Liver (tissue), 9 donors: ENCODE results near the gene RNASEH2A. TPM values are rescaled to one million over a fixed set of nuclear protein-coding genes. Genes with fewer than 3 reads are reported as not detected.

ENCODE experiments used
- DNase-seq: peaks from one replicate; pipeline ENCODE4 v3.0.0-alpha.2; 2017; ENCODE audit warnings: low spot score
- H3K27ac ChIP-seq, 2 donors: one replicate each; pipeline ENCODE4 v1.7.0; 2013; ENCODE audit warnings: inconsistent platforms in 2 of 2, low read length in 2 of 2, control low read depth in 1 of 2, low read depth in 1 of 2, mild to moderate bottlenecking in 1 of 2
- H3K27me3 ChIP-seq, 4 donors: one replicate each; pipeline versions ENCODE4 v1.6.1 to v1.7.0; 2013; ENCODE audit warnings: low read length in 3 of 4, inconsistent platforms in 1 of 4, mild to moderate bottlenecking in 1 of 4, moderate library complexity in 1 of 4; ENCODE audit not compliant: control insufficient read depth in 4 of 4, insufficient read depth in 4 of 4
- H3K36me3 ChIP-seq, 4 donors: one replicate each; pipeline versions ENCODE4 v1.6.1 to v1.7.0; 2013; ENCODE audit warnings: low read length in 3 of 4, mild to moderate bottlenecking in 3 of 4, low read depth in 1 of 4, moderate library complexity in 1 of 4; ENCODE audit not compliant: control insufficient read depth in 4 of 4, insufficient read depth in 3 of 4
- H3K4me1 ChIP-seq, 4 donors: one replicate each; pipeline versions ENCODE4 v1.6.1 to v1.7.0; 2013; ENCODE audit warnings: low read length in 3 of 4, mild to moderate bottlenecking in 3 of 4, moderate library complexity in 1 of 4; ENCODE audit not compliant: control insufficient read depth in 4 of 4, insufficient read depth in 4 of 4
- H3K4me3 ChIP-seq, 3 donors: one replicate each; pipeline versions ENCODE4 v1.6.1 to v1.7.0; 2013; ENCODE audit warnings: low read length in 3 of 3, control low read depth in 1 of 3, low read depth in 1 of 3, mild to moderate bottlenecking in 1 of 3
- H3K9ac ChIP-seq, 2 donors: one replicate each; pipeline ENCODE4 v1.7.0; 2013; ENCODE audit warnings: low read length in 2 of 2, mild to moderate bottlenecking in 2 of 2, moderate library complexity in 2 of 2, control low read depth in 1 of 2, low read depth in 1 of 2
- H3K9me3 ChIP-seq, 4 donors: one replicate each; pipeline versions ENCODE4 v1.6.1 to v1.7.0; 2013; ENCODE audit warnings: low read length in 3 of 4; ENCODE audit not compliant: control insufficient read depth in 4 of 4
- EGR1 ChIP-seq, 2 donors: IDR thresholded peaks; 2 replicates each; pipeline ENCODE4 v1.6.1; 2016 to 2018; ENCODE audit warnings: antibody characterized with exemption in 2 of 2, low read depth in 2 of 2
- FOXA2 ChIP-seq: IDR thresholded peaks from 2 replicates; pipeline ENCODE4 v1.6.1; 2016; ENCODE audit warnings: antibody characterized with exemption
- GABPA ChIP-seq, 2 donors: IDR thresholded peaks in 1 of 2; conservative IDR thresholded peaks in 1 of 2; 2 replicates each; pipeline ENCODE4 v1.6.1; 2016; ENCODE audit warnings: antibody characterized with exemption in 2 of 2, mild to moderate bottlenecking in 1 of 2, moderate library complexity in 1 of 2
- HNF4G ChIP-seq: IDR thresholded peaks from 2 replicates; pipeline ENCODE4 v1.6.1; 2016; ENCODE audit warnings: antibody characterized with exemption
- JUND ChIP-seq, 2 donors: IDR thresholded peaks; 2 replicates each; pipeline ENCODE4 v1.6.1; 2016; ENCODE audit warnings: antibody characterized with exemption in 2 of 2
- NR2F2 ChIP-seq: IDR thresholded peaks from 2 replicates; pipeline ENCODE4 v1.6.1; 2016; ENCODE audit warnings: antibody characterized with exemption
- RAD21 ChIP-seq, 2 donors: IDR thresholded peaks; 2 replicates each; pipeline ENCODE4 v1.6.1; 2016; ENCODE audit warnings: antibody characterized with exemption in 2 of 2, mild to moderate bottlenecking in 2 of 2
- RXRA ChIP-seq, 2 donors: IDR thresholded peaks; 2 replicates each; pipeline ENCODE4 v1.6.1; 2017 to 2018; ENCODE audit warnings: antibody characterized with exemption in 2 of 2, mild to moderate bottlenecking in 1 of 2
- SP1 ChIP-seq: IDR thresholded peaks from 2 replicates; pipeline ENCODE4 v1.6.1; 2018; ENCODE audit warnings: antibody characterized with exemption, mild to moderate bottlenecking
- YY1 ChIP-seq: IDR thresholded peaks from 2 replicates; pipeline ENCODE4 v1.6.1; 2016; ENCODE audit warnings: antibody characterized with exemption, mild to moderate bottlenecking
- WGBS: extraction: QIAGEN DNeasy Blood & Tissue Kit; methylation state at CpG from one replicate; pipeline ENCODE4 v1.1.7; 2013; 5-methylcytosine and 5-hydroxymethylcytosine counted together
- polyA plus RNA-seq, 2 donors: library from polyadenylated mRNA; stranded (reverse) in 1 of 2; unstranded in 1 of 2; fragments of 200-250 nt in 1 of 2; fragments of >200 nt in 1 of 2; fragmentation: Nextera tagmentation in 1 of 2; extraction: Ambion mirVana in 1 of 2; gene quantifications; one replicate each; pipeline versions ENCODE4 v1.2.1 to v1.2.3, GENCODE V29; 2013 to 2015
- total RNA-seq, 2 donors: library from RNA; depleted of rRNA; stranded (reverse); fragments of >200 nt; gene quantifications; one replicate each; pipeline ENCODE4 v1.2.3, GENCODE V29; 2014
- TF ChIP-seq, protein P1 (sequence below): IDR thresholded peaks from 2 replicates; pipeline ENCODE4 v1.6.1; 2016; ENCODE audit warnings: antibody characterized with exemption
- TF ChIP-seq, protein P2 (sequence below): IDR thresholded peaks from 2 replicates; pipeline ENCODE4 v1.6.1; 2016; ENCODE audit warnings: antibody characterized with exemption
- TF ChIP-seq, protein P3 (sequence below): IDR thresholded peaks from 2 replicates; pipeline ENCODE4 v1.6.1; 2016; ENCODE audit warnings: antibody characterized with exemption, mild to moderate bottlenecking
- TF ChIP-seq, protein P4 (sequence below): IDR thresholded peaks from 2 replicates; pipeline ENCODE4 v1.6.1; 2016; ENCODE audit warnings: antibody characterized with exemption
- TF ChIP-seq, protein P5 (sequence below): fragments of 150-350 bp; IDR thresholded peaks from 2 replicates; pipeline ENCODE4 v1.5.1; 2017; ENCODE audit warnings: improper control_type of control experiment, low read depth, low read length; ENCODE audit not compliant: missing input control
- donor health status: healthy.
- donor health status: healthy.
- donor health status: healthy.
- donor health status: healthy.
- donor health status: healthy.

The RNASEH2A gene
- total and polyA plus RNA-seq, 4 donors, result 1.8 to 17.5 (median 3.5) TPM

DNA sequence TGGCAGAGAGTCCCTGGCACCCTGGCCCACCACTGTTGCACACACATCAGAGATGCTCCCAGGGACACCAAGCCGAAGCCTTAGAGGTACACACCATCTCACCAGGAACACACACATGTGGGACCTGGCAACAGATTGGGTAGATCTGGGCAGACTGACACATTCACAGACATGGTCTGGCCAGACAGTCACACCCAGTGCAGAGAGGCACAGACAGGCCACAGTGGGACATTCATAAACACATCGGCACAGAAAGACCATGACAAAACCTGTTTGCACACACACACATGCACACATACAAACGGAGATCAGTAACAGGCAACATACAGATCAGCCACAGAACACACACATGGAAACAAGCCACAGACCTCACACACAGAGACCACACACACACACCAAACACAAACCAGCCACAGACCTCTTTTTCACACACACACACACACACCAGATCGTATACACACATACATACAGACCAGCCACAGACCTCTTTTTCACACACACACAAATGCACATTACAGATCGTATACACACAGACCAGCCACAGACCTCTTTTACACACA, 21.4 kb upstream of the RNASEH2A start:
- H3K4me1 ChIP-seq, result peaks cover 11 to 44% (median 25%) of the 10 kb centered on the region in 4 donors
- no peaks in the 10 kb centered on the region for H3K27me3 ChIP-seq
- no peaks in the 10 kb centered on the region for H3K36me3 ChIP-seq
- H3K27ac ChIP-seq, result peak overlapping the region; percentile 67 to 86
- WGBS, result 71% methylated on average over 5 of the region's 5 CpGs
- H3K9me3 ChIP-seq, result no peaks in the 10 kb centered on the region
- peak; percentile 49 for DNase-seq
- TF ChIP-seq RAD21 (IDR thresholded peaks at IDR 0.05) (no peak), EGR1 (IDR thresholded peaks at IDR 0.05; ENCODE audit: low read depth in 2 of 2) (no peak), JUND (IDR thresholded peaks at IDR 0.05) (no peak), YY1 (no peak), GABPA (IDR thresholded peaks at IDR 0.05 in 1 of 2, conservative IDR thresholded peaks at IDR 0.05 in 1 of 2) (no peak), FOXA2 (no peak), NR2F2 (no peak), HNF4G (no peak), RXRA (IDR thresholded peaks at IDR 0.05) (no peak), SP1 (no peak)
- TF ChIP-seq, protein P1, sequence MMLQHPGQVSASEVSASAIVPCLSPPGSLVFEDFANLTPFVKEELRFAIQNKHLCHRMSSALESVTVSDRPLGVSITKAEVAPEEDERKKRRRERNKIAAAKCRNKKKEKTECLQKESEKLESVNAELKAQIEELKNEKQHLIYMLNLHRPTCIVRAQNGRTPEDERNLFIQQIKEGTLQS, result no peak
- TF ChIP-seq, protein P2, sequence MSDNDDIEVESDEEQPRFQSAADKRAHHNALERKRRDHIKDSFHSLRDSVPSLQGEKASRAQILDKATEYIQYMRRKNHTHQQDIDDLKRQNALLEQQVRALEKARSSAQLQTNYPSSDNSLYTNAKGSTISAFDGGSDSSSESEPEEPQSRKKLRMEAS, result no peak
- TF ChIP-seq, protein P3, sequence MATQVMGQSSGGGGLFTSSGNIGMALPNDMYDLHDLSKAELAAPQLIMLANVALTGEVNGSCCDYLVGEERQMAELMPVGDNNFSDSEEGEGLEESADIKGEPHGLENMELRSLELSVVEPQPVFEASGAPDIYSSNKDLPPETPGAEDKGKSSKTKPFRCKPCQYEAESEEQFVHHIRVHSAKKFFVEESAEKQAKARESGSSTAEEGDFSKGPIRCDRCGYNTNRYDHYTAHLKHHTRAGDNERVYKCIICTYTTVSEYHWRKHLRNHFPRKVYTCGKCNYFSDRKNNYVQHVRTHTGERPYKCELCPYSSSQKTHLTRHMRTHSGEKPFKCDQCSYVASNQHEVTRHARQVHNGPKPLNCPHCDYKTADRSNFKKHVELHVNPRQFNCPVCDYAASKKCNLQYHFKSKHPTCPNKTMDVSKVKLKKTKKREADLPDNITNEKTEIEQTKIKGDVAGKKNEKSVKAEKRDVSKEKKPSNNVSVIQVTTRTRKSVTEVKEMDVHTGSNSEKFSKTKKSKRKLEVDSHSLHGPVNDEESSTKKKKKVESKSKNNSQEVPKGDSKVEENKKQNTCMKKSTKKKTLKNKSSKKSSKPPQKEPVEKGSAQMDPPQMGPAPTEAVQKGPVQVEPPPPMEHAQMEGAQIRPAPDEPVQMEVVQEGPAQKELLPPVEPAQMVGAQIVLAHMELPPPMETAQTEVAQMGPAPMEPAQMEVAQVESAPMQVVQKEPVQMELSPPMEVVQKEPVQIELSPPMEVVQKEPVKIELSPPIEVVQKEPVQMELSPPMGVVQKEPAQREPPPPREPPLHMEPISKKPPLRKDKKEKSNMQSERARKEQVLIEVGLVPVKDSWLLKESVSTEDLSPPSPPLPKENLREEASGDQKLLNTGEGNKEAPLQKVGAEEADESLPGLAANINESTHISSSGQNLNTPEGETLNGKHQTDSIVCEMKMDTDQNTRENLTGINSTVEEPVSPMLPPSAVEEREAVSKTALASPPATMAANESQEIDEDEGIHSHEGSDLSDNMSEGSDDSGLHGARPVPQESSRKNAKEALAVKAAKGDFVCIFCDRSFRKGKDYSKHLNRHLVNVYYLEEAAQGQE, result no peak
- TF ChIP-seq, protein P4, sequence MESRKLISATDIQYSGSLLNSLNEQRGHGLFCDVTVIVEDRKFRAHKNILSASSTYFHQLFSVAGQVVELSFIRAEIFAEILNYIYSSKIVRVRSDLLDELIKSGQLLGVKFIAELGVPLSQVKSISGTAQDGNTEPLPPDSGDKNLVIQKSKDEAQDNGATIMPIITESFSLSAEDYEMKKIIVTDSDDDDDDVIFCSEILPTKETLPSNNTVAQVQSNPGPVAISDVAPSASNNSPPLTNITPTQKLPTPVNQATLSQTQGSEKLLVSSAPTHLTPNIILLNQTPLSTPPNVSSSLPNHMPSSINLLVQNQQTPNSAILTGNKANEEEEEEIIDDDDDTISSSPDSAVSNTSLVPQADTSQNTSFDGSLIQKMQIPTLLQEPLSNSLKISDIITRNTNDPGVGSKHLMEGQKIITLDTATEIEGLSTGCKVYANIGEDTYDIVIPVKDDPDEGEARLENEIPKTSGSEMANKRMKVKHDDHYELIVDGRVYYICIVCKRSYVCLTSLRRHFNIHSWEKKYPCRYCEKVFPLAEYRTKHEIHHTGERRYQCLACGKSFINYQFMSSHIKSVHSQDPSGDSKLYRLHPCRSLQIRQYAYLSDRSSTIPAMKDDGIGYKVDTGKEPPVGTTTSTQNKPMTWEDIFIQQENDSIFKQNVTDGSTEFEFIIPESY, result no peak
- TF ChIP-seq, protein P5, sequence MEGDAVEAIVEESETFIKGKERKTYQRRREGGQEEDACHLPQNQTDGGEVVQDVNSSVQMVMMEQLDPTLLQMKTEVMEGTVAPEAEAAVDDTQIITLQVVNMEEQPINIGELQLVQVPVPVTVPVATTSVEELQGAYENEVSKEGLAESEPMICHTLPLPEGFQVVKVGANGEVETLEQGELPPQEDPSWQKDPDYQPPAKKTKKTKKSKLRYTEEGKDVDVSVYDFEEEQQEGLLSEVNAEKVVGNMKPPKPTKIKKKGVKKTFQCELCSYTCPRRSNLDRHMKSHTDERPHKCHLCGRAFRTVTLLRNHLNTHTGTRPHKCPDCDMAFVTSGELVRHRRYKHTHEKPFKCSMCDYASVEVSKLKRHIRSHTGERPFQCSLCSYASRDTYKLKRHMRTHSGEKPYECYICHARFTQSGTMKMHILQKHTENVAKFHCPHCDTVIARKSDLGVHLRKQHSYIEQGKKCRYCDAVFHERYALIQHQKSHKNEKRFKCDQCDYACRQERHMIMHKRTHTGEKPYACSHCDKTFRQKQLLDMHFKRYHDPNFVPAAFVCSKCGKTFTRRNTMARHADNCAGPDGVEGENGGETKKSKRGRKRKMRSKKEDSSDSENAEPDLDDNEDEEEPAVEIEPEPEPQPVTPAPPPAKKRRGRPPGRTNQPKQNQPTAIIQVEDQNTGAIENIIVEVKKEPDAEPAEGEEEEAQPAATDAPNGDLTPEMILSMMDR, result no peak
- H3K9ac ChIP-seq, result no peak overlapping the region
- no peak overlapping the region for H3K4me3 ChIP-seq
